ENCODE measurements around the gene SLC25A36.
A peak's percentile ranks its signal among the peaks of the same experiment; 100 is the strongest.

The SLC25A36 gene, protein sequence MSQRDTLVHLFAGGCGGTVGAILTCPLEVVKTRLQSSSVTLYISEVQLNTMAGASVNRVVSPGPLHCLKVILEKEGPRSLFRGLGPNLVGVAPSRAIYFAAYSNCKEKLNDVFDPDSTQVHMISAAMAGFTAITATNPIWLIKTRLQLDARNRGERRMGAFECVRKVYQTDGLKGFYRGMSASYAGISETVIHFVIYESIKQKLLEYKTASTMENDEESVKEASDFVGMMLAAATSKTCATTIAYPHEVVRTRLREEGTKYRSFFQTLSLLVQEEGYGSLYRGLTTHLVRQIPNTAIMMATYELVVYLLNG

DNA sequence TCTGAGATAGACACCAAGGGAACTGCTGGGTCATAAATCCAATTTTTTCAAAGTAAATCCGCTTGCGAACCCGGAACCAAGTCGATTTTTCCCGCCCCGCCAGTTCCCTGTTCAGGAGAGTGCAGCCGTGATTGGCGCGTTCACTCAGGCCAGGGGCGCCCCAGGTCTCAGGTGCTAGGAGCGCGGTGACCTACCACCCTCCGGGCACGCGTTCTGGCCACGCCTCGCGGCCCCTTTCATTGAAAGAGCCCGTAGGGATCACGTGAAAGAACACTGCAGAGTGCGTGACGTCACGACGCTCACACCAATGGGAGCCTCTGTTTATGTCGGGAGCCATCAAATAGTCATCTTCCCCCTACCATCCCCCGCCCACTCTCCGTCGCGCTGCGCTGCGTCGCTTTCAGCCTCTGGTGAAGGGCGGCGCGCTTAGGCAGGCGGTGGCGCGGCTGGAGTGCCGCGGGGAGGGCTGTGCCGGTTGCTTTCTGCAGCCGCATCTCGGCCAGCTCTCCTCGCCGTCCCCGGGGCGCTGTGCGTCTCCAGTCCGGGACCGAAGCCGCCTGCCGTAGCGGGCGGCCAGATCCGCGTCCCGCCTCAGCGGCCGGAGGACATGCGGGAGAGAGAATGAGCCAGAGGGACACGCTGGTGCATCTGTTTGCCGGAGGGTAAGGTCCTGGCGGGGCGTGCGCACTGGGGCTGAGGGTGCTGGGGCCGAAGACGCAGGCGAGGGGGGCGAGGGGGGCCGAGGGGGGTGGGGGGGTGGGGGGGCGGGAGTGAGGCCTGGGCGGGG, at the start of gene SLC25A36:
TSS of gene SLC25A36 (plus strand) at position 403 of the 787 bp plus-strand sequence. CDS start at position 622, 219 bp downstream.
- DNase-seq, result peak; percentile 98

GRCh38 chr3:140896997-140897396, 44.6 kb upstream of the SLC25A36 start:
- DNase-seq, result no peak

DNA sequence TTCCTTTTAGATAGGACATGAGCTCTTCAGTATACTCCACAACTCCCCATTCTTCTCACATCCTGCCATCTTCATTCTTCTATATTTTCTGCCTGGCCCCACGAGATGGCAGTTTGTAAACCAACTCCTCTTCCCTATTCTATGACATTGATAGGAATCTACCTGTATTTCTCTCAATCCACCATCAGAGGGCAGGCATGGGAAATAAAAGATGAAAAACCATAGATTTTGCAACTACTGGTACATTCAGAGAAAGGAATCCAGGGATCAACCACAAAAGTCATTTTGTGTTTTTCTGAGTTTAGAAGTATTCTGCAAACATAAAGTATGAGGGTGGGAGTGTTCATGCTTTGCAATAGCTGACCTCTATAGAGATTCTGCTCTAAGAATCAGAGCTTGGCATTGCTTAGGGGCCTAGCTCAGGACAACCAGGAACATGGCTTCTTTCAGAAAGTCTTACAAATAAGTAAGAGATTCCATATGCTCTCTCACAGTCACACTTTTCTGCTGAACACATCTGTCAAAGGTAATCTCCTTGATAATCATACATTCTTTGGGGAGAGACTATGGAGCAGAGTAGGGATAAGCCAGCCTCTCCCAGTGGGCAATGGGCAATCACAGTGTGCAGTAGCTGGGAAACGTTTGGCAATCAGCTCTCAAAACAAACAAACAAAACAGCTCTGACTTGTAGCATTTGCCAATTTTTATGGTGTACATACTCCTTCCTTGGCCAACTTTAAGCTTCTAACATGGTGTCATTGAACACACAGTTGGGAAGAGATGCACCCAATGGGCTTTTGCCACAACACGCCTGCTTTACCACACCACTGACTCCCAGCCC, 43.1 kb upstream of the SLC25A36 start:
- peak; percentile 66 for DNase-seq

DNA sequence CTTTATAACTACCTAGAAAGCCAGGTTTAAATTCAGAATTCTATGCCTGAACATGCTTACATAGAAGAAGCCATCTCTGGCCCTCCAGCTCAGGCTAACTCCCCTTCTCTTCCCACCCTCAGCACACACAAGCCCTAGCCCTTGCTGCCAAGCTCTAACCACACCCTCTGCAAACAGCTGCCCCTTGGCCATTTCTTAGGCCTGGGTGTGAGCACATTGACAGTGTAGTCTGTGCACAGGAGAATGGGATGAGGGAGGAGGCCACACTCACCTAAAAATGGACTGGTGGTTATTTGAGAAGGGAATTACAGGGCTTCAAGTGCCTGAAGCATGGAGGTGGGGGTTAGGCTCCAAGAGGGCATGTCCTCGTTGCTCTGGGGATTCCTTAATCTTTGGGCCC, 42.3 kb upstream of the SLC25A36 start:
- no peak for DNase-seq

GRCh38 chr3:140902791-140903190, 38.8 kb upstream of the SLC25A36 start:
- DNase-seq, result no peak

DNA sequence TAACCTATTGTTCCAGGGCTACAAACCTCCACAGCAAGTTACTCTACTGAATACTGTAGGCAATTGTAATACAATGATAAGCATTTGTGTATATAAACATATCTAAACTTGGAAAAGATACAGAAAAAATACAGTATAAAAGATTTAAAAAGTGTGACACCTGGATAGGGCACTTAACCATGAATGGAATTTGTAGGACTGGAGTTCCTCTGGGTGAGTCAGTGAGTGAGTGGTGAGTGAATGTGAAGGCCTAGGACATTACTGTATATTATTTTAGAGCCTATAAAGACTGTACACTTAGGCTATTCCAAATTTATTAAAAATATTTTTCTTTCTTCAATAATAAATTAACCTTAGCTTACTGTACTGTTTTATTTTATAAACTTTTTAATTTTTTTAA, 38.4 kb upstream of the SLC25A36 start:
- no peak for DNase-seq

DNA sequence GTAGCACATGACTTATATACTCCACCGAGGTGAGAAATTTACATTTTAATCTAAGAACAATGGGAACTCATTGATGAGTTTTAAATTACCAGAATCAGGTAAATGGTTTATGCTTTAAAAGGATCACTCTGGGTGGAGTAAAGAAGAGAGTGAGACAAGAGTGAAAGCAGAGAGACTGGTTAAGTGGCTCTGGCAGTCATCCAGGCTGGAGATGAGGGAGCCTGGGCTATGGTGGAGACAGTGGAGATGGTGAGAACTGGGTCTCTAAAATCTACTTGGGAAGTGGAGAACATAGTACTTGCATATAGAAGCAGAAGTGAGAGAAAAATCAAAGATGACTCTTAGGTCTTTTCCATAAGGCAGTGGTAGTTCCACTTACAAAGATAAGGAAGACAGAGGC, 37.1 kb upstream of the SLC25A36 start:
- DNase-seq, result no peak

- no peak for DNase-seq
Measured at GRCh38 chr3:140905559-140905958, 36.1 kb upstream of the SLC25A36 start.

- no peak for DNase-seq
Measured at GRCh38 chr3:140906785-140907184, 34.9 kb upstream of the SLC25A36 start.

DNA sequence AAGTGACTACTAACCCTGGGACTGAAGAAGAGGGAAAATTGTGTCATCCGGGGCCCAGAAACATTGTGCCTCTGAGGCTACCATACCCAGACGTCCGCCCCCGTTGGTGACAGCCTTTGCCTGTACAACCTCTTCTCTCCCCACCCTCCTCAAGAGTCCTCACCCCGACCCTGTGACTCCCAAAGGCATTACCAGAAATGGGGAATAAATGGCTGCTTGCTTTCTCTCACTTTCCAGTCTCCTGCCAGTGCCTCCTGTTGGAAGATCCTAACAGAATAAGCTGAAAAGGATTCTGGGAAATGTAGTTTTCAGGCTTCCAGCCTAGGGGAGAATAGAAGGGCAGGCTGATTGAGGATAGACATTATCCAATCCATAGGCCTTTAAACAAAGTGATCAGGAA, 30.8 kb upstream of the SLC25A36 start:
- peak; percentile 7 for DNase-seq

DNA sequence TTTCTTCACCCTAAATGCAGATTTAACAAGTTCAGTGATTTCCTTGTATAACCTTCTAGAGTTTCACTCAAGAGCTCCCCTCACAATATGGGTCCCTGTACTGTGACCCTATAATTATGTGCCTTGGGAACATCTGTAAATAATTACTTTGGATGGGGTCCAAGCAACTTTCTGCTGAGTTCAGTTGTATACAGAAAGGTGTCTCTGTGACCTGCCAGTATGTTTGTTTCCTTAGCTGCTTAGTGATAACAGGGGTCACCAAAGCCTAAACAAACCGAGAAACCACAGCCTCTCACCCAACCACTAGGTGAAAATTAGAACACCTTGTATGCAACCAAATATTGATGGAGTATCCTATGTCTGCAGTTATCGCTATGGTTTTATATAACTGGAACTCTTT, 29.8 kb upstream of the SLC25A36 start:
- no peak for DNase-seq

DNA sequence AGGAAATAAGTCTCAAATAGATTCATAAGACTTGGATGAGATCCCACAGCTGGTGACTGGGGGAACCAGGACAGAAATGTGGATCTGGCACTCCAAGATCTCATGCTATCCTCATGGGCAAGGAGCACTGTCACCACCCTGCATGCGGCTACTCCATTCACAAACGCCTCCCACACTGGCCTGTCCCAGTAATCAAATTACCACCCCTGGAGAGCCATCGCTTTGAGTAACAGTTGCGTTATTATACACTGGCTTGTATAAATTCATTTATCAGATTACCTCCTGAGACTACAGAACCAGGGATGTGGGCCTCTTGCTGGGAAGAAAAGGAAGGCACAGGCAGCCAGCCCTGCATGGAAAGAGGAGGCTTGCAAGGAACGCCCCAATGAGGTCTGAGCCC, 27.9 kb upstream of the SLC25A36 start:
- no peak for DNase-seq

- no peak for DNase-seq
Measured at GRCh38 chr3:140914384-140914945, 27.2 kb upstream of the SLC25A36 start.

DNA sequence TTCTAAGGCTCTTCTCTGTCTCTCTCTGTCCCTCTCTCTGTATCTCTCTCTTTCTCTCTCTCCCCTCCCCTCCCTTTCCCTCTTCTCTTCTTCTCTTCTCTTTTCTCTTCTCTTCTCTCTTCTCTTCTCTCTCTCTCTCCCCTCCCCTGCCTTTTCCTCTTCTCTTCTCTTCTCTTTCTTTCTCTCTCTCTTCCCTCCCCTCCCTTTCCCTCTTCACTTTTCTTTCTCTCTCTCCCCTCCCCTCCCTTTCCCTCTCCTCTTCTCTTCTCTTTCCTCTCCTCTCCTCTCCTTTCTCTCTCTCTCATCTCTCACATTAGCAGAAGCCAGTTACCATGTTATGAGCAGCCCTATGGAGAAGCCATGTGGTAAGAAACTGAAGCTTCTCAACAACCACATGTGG, 25.0 kb upstream of the SLC25A36 start:
- no peak for DNase-seq

DNA sequence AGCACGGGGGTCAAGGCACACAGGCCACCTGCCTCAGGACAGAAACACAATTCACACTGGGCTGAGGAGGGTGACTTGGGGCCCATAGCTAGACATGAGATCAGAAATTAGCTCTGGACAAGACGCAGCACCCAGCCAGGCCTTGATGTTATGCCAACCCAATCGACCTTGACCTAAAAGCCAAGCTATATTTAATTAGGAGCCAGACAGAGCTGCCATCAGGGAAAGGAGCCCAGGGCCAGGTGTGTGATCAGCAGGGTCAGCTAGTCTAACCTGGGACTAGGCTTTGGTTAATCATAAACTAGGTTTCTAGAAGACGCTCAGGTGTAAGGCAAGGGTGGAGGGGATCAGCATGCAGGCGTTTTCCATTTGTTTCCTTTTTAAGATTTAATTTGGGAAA, 23.9 kb upstream of the SLC25A36 start:
- no peak for DNase-seq

DNA sequence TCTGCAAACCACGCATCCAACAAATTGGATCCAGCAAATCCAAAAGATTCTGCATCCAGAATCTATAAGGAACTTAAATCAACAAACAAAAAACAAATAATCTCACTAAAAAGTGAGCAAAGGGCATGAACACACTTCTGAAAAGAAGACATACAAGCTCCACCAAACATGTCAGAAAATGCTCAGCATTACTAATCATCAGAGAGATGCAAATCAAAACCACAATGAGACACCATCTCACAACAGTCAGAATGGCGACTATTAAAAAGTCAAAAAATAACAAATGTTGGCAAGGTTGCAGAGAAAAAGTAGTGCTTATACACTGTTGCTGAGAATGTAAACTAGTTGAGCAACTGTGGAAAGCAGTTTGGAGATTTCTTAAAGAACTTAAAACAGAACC, 21.6 kb upstream of the SLC25A36 start:
- DNase-seq, result no peak

DNA sequence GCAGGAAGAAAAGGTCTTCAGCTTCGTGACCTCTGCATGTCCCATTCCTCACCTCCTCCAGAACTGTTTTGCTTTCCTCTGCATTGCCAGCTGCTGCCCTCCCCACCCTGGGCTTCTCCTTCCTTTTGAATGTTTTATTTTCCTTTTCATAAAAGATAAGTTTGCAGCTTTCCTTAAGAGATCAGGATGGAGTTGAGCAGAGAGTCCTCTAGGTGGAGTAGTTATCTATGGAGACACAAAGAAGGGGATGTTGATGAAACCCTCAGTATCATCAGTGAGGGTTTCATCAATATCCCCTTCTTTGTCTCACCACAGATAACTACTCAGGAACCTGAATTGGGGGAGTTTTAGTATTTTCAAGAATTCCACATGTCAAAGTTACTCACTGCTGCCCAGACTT, 19.0 kb upstream of the SLC25A36 start:
- DNase-seq, result no peak

- no peak for DNase-seq
Measured at GRCh38 chr3:140924097-140924873, 17.4 kb upstream of the SLC25A36 start.

DNA sequence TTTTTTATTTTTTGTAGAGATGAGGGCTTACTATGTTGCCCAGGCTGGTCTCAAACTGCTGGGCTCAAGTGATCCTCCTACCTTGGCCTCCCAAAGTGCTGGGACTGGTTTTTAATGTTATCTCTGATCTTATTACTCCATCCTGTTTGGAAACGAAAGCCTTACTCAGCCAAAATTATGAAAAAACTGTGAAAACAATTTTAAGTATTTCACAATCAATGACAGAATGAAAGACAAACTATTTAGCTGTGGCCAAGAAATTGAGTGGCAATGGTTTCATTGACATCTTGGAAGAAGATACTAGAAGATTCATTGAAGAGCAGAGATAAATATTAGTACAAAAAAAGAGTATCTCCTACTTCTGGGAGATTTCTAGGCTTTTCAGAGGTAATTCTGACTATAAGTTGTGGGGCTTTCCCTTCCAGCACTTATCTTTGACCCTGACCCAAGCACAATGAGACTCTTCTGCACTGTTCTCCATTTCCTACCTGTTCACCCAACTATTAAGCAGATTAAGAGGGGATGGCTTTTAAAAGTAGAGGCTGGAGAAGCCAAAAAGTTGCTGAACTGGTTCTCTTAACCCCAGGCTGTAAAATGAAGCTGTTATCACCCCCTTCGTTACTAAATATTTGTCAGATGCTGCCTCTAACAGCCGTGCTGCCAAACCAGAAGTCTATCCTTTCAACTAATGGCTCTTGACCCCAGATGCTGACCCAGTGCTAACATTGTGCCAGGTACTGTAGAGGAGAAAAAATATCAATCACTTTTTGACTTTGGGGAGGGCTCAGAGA, 14.2 kb upstream of the SLC25A36 start:
- DNase-seq, result no peak

- no peak for DNase-seq
Measured at GRCh38 chr3:140929446-140929845, 12.2 kb upstream of the SLC25A36 start.

DNA sequence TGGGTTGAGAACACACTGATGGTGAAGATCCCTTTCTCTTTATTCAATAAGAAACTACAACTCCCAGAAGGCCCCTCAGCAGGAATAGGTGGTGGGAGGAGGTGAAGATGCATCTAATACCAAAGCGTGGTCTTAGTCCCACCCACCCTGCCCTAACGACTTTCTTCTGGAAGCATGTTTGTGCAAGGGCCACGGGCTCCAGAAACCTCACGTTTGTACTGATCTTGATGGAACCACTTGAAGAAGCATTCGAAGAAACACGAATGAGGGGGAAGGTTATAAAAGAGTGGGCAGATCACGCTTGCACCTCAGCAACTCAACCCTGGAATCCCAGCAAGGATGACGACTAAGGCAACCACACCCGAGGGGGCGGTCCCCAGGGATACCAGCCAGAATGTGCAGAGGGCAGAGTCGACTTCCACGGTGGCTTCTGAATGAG, 10.6 kb upstream of the SLC25A36 start:
- no peak for DNase-seq
